Activated CD4-positive, alpha-beta T cell treated with anti-CD3 and anti-CD28 coated beads for 36 hours (primary cell): ENCODE data around the gene SERINC1. TPM values are rescaled to one million over a fixed set of nuclear protein-coding genes. Genes with fewer than 3 reads are reported as not detected.

ENCODE experiments used
- ATAC-seq: fragments of 200-7000 bp; cut with Tn5 transposase; one replicate; pipeline ENCODE4 v1.10.0; 2021; ENCODE audit warnings: mild to moderate bottlenecking, moderate library complexity
- CTCF ChIA-PET: fragments of 350-600 bp; sonication (Branson Sonifier 250); formaldehyde crosslinking; loops from one replicate; lab custom pipeline; 2021; ENCODE audit warnings: antibody characterized with exemption; lab: Charles Lee
- POLR2A ChIA-PET: fragments of 350-600 bp; sonication (Branson Sonifier 250); formaldehyde crosslinking; loops from one replicate; lab custom pipeline; 2021; ENCODE audit warnings: antibody characterized with exemption, inconsistent platforms; lab: Charles Lee
- DNase-seq: peaks from one replicate; pipeline ENCODE4 v3.0.0-alpha.2; 2020
- H3K27ac Mint-ChIP-seq: one replicate; pipeline ENCODE4 v1.8.0; 2021; ENCODE audit warnings: mixed read lengths
- H3K27me3 Mint-ChIP-seq: one replicate; pipeline ENCODE4 v1.8.0; 2021; ENCODE audit warnings: mixed read lengths
- H3K36me3 Mint-ChIP-seq: one replicate; pipeline ENCODE4 v1.8.0; 2021; ENCODE audit warnings: low read depth, mixed read lengths
- H3K4me1 Mint-ChIP-seq: one replicate; pipeline ENCODE4 v1.8.0; 2021; ENCODE audit warnings: mixed read lengths
- H3K4me3 Mint-ChIP-seq: one replicate; pipeline ENCODE4 v1.8.0; 2021; ENCODE audit warnings: mild to moderate bottlenecking, moderate library complexity, mixed read lengths
- H3K9me3 Mint-ChIP-seq: one replicate; pipeline ENCODE4 v1.8.0; 2021; ENCODE audit warnings: low read depth, mixed read lengths
- intact Hi-C, 2 experiments: fragments of 100-400 bp; cut with DNase I in 1 of 2; cut with micrococcal nuclease in 1 of 2; formaldehyde crosslinking; loops; one replicate each; pipeline versions ENCODE4 v1.14.2 to v1.15.1; 2022 to 2024; cut with DNase I, micrococcal nuclease
- total RNA-seq, 2 experiments: library from RNA; stranded (reverse); gene quantifications; one replicate each; pipeline ENCODE4 v1.2.3, GENCODE V29; 2021

SERINC1 gene
- total RNA-seq, 2 experiments from 2014 or later, result 35.2 to 46.3 TPM

GRCh38 chr6:122394016-122394415 is 77.6 kb downstream of the SERINC1 start:
- peak; percentile 1 for ATAC-seq
- POLR2A ChIA-PET, result interaction anchor here (1.0 kb wide), 1 partner anchor 78 kb away, joined by 3 read pairs; no protein-coding TSS in a partner anchor
- intact Hi-C loops, result loop anchor here in 1 of 2 experiments (10.0 kb wide), 1 partner anchor 1059 kb away; the partner anchor contains the start of gene TBC1D32
- Mint-ChIP-seq H3K4me1 (peaks cover 22% of the 10 kb centered on the region), H3K27ac (peak overlapping the region; percentile 63), H3K9me3 (no peaks in the 10 kb centered on the region), H3K27me3 (peaks cover 2% of the 10 kb centered on the region), H3K4me3 (no peak overlapping the region), H3K36me3 (no peaks in the 10 kb centered on the region)
- DNase-seq, result no peak
- CTCF ChIA-PET, result interaction anchor here (0.5 to 1.9 kb wide), 5 partner anchors 10 to 404 kb away, joined by 3 to 8 read pairs (median 4); partner anchors contain the start of gene SERINC1

- ATAC-seq (peak; percentile 99), DNase-seq (peak; percentile 49)
- Mint-ChIP-seq H3K27ac (peak overlapping the region; percentile 63), H3K4me3 (no peak overlapping the region), H3K36me3 (no peaks in the 10 kb centered on the region), H3K27me3 (peaks cover 2% of the 10 kb centered on the region), H3K4me1 (peaks cover 16% of the 10 kb centered on the region), H3K9me3 (no peaks in the 10 kb centered on the region)
- ChIA-PET POLR2A (interaction anchor here (1.0 kb wide), 1 partner anchor 79 kb away, joined by 3 read pairs; no protein-coding TSS in a partner anchor), CTCF (interaction anchor here (0.6 to 1.9 kb wide), 4 partner anchors 10 to 137 kb away, joined by 3 to 8 read pairs (median 4); partner anchors contain the start of gene SERINC1)
- intact Hi-C loops, result loop anchor here (1.0 to 10.0 kb wide), 2 partner anchors 30 to 1059 kb away; partner anchors contain the start of gene TBC1D32 (in 1 of the 2)
Measured at GRCh38 chr6:122393351-122393896, 78.2 kb downstream of the SERINC1 start.

Other genes starting within 250 kb of the SERINC1 start
- 10 to 100 TPM; 18.1 to 20.6 TPM for gene HSF2, start 72.2 kb downstream of the SERINC1 start, total RNA-seq
- 1 to 10 TPM; 2.5 to 3.1 TPM for gene PKIB, start 138.6 kb upstream of the SERINC1 start, total RNA-seq